GM21723 (cell line): ENCODE measurements around the gene CACNA2D4.

Source experiments
- ATAC-seq: cut with Tn5 transposase; IDR thresholded peaks from one replicate; pipeline ENCODE4 v1.9.1; 2021; ENCODE audit warnings: mild to moderate bottlenecking, moderate library complexity; ENCODE audit not compliant: unreplicated experiment

The CACNA2D4 gene

DNA sequence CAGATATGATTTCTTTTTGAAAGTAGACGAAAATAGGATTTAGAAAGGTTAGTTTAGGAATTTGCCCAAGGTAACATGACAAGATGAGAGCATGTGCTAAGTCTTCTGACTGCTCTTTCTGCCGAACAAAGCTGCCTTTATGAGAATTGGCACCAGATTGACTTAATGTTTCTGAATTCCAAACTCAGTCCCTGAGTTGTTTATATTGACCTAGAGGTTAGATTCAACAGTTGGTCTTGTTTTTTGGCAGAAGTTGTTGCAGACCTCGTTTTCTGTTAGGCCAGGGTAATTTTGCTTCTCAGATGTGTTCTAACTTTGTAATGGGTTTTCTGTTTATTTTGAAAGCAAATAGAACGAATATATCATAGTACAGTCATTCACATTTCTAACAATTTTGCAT, 159.6 kb downstream of the CACNA2D4 start:
- ATAC-seq: no peak

DNA sequence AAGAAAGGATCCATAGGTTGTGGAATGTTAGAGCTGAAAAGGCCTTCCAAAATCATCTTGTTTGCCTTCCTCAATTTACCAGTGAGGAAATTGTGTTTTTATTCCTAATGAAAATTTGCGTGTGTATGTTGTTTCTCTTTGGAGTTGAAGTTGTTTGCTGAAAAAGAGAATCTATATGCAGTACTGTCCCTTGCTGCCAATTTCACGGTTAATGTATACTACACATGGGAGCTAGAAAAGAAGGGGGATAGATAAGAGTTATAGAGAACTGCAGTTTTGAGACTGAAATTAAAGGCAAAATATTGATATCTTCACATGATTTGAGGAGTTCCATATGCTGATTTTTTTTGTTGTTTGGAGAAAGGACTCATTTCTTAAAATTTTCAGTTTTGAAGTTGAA, 160.1 kb downstream of the CACNA2D4 start:
- ATAC-seq: no peak

- no peak for ATAC-seq
Observed at GRCh38 chr12:1750300-1750699, 168.2 kb downstream of the CACNA2D4 start.

DNA sequence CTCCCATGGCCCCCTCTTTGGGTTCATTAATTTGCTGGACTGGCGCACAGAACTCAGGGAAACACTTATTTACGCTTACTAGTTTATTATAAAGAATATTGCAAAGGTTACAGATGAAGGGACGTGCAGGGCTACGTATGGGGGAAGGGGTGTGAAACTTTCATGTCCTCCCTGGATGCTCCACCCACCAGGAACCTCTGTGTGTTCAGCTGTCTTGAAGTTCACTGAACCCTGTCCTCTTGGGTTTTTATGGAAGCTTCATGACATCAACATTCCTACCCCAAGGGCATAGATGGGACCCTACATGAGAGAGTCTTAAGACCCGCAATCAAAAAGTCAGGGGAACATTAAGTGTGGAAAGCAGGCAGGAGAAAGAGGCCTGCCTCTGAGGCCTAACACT, 169.4 kb downstream of the CACNA2D4 start:
- ATAC-seq: no peak

DNA sequence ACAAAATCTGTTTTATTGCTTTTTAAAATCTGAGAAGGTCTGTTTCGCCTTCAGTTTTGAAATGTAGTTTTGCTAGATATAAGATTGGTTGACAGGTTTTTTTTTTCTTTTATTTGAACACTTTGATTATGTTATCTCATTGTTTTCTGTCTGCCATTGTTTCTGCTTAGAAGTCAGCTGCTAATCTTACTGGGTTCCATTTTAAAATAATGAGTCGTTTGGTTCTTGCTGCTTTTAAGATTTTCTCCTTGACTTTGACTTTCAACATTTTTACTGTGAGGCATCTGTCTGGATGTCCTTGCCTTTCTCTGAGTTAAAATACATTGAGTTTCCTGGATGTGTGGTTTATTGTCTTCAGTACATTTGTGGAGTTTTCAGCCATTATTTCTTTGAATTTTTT, 170.8 kb downstream of the CACNA2D4 start:
- ATAC-seq: no peak

DNA sequence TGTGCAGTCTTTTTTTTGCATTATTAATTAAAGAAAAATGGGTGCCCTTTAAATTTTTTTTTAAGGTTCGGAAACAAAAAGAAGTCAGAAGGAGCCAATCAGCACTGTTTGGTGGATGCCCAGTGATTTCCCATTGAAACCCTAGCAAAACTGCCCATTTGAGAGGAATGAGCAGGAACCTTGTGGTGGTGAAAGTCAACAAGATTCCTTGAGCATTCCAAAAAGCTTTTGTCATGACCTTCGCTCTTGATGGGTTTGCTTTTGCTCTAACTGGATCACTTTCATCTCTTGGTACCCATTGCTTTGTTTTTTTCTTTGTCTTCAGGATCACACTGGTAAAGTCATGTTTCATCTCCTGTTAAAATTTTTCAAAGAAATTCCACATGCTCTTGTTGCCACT, 173.5 kb downstream of the CACNA2D4 start:
- ATAC-seq: no peak
